ENCODE data around the gene KRR1. TPM values are rescaled to one million over a fixed set of nuclear protein-coding genes. Genes with fewer than 3 reads are reported as not detected.
A peak's percentile ranks its signal among the peaks of the same experiment; 100 is the strongest.

The KRR1 gene
- total and polyA plus RNA-seq, 2 of the 13 experiments (the other 11 are each of a cell fraction or from before 2014, with no cell fraction given): 19.3 to 103 TPM

DNA sequence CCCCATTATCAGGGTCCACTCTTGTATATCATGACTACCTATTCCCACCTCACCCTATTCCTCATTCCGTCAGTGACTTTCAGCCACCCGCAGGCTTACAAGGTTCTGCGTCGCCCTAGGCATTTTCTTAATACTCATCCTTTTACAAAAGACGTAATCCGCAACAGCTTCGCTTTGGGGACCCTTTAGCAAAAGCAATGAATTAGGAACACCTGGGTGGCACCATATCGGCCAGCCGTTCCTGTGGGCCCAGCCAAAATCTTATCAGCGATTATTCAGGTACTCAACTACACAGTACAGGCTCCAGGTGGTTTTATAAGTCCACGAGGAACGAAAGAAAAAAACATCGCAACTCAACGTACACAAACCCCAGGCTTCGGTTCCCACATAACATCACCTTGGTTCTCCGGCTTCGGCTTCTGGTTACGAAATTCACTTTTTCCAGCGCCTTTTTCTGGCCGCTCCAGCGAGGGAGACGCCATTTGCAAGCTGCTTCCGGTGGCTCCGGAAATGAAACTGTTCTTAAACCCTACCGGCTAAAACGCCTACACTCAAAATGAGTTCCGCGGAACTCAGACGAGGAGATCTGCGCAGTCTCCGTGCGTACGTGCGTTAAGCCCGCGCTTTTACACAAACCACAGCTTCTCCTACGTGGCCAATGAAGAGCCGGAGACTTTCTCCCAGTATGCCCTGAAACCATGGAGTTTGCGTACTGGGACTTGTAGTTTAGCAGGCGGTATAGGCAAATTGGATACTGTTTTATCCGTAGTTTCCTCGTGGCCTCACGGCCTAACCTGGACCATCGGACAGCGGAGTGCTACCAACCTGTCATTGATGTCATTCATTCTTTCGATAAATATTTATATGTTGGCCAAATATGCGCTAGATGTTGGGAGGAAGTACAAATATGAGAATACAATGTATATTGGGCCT is at the start of gene KRR1 (continued):
- TF ChIP-seq, protein P1, sequence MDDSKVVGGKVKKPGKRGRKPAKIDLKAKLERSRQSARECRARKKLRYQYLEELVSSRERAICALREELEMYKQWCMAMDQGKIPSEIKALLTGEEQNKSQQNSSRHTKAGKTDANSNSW (CRISPR knock-in tag; IDR thresholded peaks at IDR 0.05; ENCODE audit: borderline replicate concordance): no peak; the same call in 1 of the 2 replicates
- TF ChIP-seq ZNF280D (CRISPR knock-in tag; IDR thresholded peaks at IDR 0.05) (peak; percentile 24; the same call in 1 of the 2 replicates), SRSF1 (optimal IDR thresholded peaks at IDR 0.05; ENCODE audit: low read depth, low read length) (peak; percentile 68), ZNF737 (CRISPR knock-in tag; IDR thresholded peaks at IDR 0.05; ENCODE audit: borderline replicate concordance) (peak; percentile 55; the same call in 1 of the 2 replicates), EHMT2 (IDR thresholded peaks at IDR 0.05; ENCODE audit: borderline replicate concordance, low read depth, low read length) (peak; percentile 90; the same call in 1 of the 2 replicates), ZBED4 (CRISPR knock-in tag; IDR thresholded peaks at IDR 0.05; ENCODE audit: borderline replicate concordance) (peak; percentile 43; the same call in 1 of the 2 replicates), STAG1 (CRISPR knock-in tag; IDR thresholded peaks at IDR 0.05) (peak; percentile 15), DBP (CRISPR knock-in tag; IDR thresholded peaks at IDR 0.05; ENCODE audit: not compliant biosample characterization) (no peak), ETV5 (CRISPR knock-in tag; IDR thresholded peaks at IDR 0.05; ENCODE audit: borderline replicate concordance) (peak; percentile 82), ZNF775 (CRISPR knock-in tag; IDR thresholded peaks at IDR 0.05; ENCODE audit: borderline replicate concordance) (no peak), RBM22 (optimal IDR thresholded peaks at IDR 0.05; ENCODE audit: low read length) (peak; percentile 46), THAP11 (CRISPR knock-in tag; IDR thresholded peaks at IDR 0.05) (peak; percentile 99), ZSCAN25 (CRISPR knock-in tag; IDR thresholded peaks at IDR 0.05) (peak; percentile 40; the same call in 1 of the 2 replicates), ZNF20 (CRISPR knock-in tag; IDR thresholded peaks at IDR 0.05) (peak; percentile 83; the same call in 1 of the 2 replicates), ATM (IDR thresholded peaks at IDR 0.05; ENCODE audit: borderline replicate concordance) (no peak), ZNF33A (CRISPR knock-in tag; IDR thresholded peaks at IDR 0.05; ENCODE audit: borderline replicate concordance) (0 out of 2 replicates have a peak, but pooled peaks have one; percentile 61)
- TF ChIP-seq, protein P2, sequence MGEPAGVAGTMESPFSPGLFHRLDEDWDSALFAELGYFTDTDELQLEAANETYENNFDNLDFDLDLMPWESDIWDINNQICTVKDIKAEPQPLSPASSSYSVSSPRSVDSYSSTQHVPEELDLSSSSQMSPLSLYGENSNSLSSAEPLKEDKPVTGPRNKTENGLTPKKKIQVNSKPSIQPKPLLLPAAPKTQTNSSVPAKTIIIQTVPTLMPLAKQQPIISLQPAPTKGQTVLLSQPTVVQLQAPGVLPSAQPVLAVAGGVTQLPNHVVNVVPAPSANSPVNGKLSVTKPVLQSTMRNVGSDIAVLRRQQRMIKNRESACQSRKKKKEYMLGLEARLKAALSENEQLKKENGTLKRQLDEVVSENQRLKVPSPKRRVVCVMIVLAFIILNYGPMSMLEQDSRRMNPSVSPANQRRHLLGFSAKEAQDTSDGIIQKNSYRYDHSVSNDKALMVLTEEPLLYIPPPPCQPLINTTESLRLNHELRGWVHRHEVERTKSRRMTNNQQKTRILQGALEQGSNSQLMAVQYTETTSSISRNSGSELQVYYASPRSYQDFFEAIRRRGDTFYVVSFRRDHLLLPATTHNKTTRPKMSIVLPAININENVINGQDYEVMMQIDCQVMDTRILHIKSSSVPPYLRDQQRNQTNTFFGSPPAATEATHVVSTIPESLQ (CRISPR knock-in tag; conservative IDR thresholded peaks at IDR 0.05): peak; percentile 21; the same call in 1 of the 2 replicates
